VCaP (cell line): ENCODE results near the gene NPS.

Experiments used
- H3K27ac ChIP-seq: fragments of 450-650 bp; 2 replicates; pipeline ENCODE4 v1.5.1; 2017
- CTCF ChIP-seq: fragments of 450-650 bp; conservative IDR thresholded peaks from 2 replicates; pipeline ENCODE4 v1.5.1; 2017; ENCODE audit warnings: mild to moderate bottlenecking, moderate library complexity

NPS gene

GRCh38 chr10:127535802-127536515, 13.2 kb upstream of the NPS start:
- TF ChIP-seq CTCF = no peak
- H3K27ac ChIP-seq = no peak overlapping the region

DNA sequence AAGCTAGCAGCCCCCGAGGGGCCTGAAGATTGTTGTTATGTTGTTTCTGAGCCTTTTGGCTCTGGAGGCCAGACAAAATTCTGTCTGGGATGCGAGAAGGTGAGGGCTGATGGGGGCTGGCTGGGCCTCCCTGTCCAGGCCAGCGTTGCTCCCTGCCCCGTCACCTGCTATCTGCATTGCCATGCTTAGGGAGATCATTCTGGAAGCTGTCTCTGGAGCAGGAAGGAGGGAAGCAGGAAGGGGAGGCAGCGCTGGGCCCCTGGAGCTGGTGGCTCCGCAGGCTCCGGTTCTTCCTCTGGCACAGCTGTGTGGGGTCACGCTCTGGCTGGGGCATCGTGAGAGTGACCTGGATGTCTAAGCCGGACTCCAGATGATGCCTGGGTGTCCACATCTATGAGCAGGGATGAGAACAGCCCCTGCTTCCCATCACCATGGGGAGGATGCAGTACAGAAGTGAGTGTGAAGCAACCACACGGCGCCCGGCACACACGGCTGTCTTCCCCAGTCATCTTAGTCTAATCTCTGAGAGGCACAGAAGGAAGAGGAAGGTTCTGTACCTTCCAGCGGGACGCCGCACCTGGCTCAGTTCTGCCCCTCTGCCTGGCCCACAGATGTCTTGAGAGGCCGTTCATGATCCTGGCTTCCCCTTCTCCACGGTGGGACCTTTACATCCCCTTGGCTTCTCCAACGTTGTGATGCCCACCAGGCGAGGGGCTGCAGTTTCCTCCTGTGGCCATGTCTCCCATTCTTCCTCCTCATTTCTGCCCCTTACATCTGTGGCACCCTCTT, 11.9 kb upstream of the NPS start:
- no peak for TF ChIP-seq CTCF
- no peak overlapping the region for H3K27ac ChIP-seq

- TF ChIP-seq CTCF = no peak
- no peak overlapping the region for H3K27ac ChIP-seq
Measured at GRCh38 chr10:127537924-127538323, 11.2 kb upstream of the NPS start.

DNA sequence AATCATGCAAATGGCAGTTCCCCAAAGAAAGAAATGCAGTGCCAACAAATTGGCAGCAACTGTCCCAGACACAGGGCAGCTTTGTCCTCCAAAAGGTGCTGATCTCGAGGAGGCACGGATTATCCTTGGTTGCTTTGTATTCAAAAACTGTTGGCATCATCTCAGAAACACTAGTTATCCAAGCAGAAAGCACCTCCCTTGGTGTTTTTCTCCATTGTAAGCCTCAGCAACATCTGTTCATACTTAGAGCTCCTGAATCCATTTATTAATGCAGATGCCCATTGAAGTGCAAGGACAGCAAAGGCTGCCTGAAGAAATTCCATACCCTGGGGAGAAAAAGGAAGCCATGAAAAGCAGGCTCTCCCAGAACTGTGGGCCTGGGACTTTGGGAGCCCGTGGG, 1.1 kb upstream of the NPS start:
- no peak for TF ChIP-seq CTCF
- no peak overlapping the region for H3K27ac ChIP-seq

DNA sequence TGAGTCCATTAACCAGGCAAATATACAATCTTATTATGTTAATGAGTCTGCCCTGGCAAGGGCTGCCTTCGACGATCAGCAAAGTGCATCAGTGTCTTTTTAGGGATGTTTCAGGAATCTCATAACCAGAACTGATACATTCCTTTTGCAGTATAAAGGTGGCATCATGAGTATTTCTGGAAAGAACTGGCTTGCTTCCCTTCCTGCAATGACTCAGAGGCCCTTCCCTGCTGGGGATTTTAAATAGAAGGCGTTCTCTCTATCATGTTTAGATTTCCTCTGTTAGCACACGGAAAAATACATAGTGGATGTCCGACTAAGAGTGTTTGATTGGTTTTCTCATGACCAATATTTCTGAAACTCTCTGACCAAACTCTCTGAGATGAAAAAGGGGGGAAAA, 1.8 kb downstream of the NPS start:
- no peak overlapping the region for H3K27ac ChIP-seq
- no peak for TF ChIP-seq CTCF

- no peak for TF ChIP-seq CTCF
Measured at GRCh38 chr10:127552446-127552845, 3.3 kb downstream of the NPS start.

GRCh38 chr10:127553417-127553816, 4.3 kb downstream of the NPS start:
- no peak overlapping the region for H3K27ac ChIP-seq
- no peak for TF ChIP-seq CTCF

More at GRCh38 chr10:127552446-127552845, 3.3 kb downstream of the NPS start:
- H3K27ac ChIP-seq = no peak overlapping the region
